Brain microvascular endothelial cell (primary cell): ENCODE results near the gene TNFRSF8.

Source experiments
- DNase-seq: peaks from one replicate; pipeline ENCODE4 v3.0.0-alpha.2; 2020
- H3K27ac ChIP-seq: fragments of 250-450 bp; sonication (Bioruptor Pico); 2 replicates; pipeline ENCODE4 v1.5.1; 2020; ENCODE audit warnings: mild to moderate bottlenecking, moderate library complexity
- H3K27me3 ChIP-seq: fragments of 250-450 bp; sonication (Bioruptor Pico); replicated peaks from 2 replicates; pipeline ENCODE4 v1.5.1; 2020; ENCODE audit warnings: mild to moderate bottlenecking
- H3K36me3 ChIP-seq: fragments of 250-450 bp; sonication (Bioruptor Pico); replicated peaks from 2 replicates; pipeline ENCODE4 v1.5.1; 2020; ENCODE audit warnings: mild to moderate bottlenecking
- H3K4me3 ChIP-seq: 2 replicates; pipeline ENCODE4 v1.5.1; 2011; ENCODE audit warnings: low read depth, mild to moderate bottlenecking, control low read depth, low read length, moderate library complexity
- in situ Hi-C: cut with HindIII; loops from 2 replicates; pipeline ENCODE4 v1.10.0; 2017; ENCODE audit warnings: low sequenced_read_pairs, low pct_ligation_motif_present
- TF ChIP-seq, protein P1 (sequence below): IDR thresholded peaks from 2 replicates; pipeline ENCODE4 v1.5.1; 2011; ENCODE audit warnings: low read depth, mild to moderate bottlenecking, moderate library complexity, low read length, control low read depth, inconsistent platforms; ENCODE audit errors: missing control alignments

The TNFRSF8 gene

DNA sequence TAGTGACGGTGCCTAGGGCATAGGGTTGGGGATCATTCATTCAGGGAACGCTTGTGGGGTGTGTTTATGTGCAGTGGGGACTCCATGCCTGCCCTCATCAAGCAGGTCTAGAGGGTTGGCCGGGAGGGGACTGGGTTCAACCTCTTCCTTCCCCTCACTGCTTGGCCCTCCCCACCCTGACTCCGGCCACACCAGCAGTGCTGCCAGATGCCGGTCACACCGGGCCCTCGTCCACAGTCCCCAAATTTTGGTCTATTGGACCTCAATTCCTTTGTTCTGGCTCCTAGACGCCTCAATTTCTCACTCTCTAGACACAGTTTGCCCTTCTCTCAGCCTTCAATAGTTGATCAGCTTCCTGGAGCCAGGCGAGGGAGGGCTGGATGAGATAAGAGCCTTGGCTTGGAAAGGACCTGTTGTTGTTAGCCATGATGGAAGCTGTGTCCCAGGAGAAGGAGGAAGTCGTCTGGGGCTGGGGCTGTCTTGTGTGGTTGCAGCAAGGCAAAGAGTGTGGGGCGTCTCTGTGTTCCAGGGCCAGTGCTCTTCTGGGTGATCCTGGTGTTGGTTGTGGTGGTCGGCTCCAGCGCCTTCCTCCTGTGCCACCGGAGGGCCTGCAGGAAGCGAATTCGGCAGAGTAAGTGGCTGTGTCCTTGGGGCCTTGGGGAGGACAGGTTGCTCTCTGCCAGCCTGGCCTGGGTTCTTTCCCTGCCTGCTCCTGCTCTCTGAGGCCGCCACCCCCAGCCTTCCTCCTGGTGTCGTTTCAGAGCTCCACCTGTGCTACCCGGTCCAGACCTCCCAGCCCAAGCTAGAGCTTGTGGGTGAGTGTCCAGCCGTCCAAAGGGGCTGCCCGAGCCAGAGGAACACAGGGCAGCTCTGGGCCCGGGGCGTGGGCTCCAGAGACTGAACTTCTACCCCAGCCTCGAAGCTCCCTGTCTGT, 62.6 kb downstream of the TNFRSF8 start:
- H3K27ac ChIP-seq = no peak overlapping the region
- no peaks in the 10 kb centered on the region for H3K36me3 ChIP-seq
- TF ChIP-seq, protein P1, sequence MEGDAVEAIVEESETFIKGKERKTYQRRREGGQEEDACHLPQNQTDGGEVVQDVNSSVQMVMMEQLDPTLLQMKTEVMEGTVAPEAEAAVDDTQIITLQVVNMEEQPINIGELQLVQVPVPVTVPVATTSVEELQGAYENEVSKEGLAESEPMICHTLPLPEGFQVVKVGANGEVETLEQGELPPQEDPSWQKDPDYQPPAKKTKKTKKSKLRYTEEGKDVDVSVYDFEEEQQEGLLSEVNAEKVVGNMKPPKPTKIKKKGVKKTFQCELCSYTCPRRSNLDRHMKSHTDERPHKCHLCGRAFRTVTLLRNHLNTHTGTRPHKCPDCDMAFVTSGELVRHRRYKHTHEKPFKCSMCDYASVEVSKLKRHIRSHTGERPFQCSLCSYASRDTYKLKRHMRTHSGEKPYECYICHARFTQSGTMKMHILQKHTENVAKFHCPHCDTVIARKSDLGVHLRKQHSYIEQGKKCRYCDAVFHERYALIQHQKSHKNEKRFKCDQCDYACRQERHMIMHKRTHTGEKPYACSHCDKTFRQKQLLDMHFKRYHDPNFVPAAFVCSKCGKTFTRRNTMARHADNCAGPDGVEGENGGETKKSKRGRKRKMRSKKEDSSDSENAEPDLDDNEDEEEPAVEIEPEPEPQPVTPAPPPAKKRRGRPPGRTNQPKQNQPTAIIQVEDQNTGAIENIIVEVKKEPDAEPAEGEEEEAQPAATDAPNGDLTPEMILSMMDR = no peak
- no peak overlapping the region for H3K4me3 ChIP-seq
- peaks cover 6% of the 10 kb centered on the region for H3K27me3 ChIP-seq
- DNase-seq = no peak
- in situ Hi-C loops = no loop called here

DNA sequence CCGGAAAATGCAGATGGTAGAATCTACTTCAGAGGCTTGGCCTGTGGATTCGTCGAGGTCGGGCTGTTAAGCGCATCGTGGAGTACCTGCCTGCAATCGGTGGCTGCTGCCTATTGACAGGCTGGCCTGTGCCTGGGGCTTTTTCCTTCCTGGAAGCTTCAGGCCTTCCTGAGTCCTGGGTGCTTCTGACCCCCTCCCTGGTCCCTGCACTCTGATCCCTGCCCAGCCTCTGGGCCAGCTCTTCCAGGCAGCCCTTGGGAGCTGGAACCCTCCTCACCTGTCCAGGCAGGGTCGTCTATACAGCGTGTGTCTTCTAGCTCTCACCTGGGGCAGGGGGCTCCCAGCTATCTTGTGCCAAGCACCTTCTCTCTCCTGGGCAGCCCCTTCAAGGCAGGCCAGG, 63.7 kb downstream of the TNFRSF8 start:
- no peak overlapping the region for H3K27ac ChIP-seq
- H3K4me3 ChIP-seq = no peak overlapping the region
- TF ChIP-seq, protein P1 = no peak
- no peaks in the 10 kb centered on the region for H3K36me3 ChIP-seq
- H3K27me3 ChIP-seq = peaks cover 3% of the 10 kb centered on the region
- in situ Hi-C loops = no loop called here
- DNase-seq = no peak

DNA sequence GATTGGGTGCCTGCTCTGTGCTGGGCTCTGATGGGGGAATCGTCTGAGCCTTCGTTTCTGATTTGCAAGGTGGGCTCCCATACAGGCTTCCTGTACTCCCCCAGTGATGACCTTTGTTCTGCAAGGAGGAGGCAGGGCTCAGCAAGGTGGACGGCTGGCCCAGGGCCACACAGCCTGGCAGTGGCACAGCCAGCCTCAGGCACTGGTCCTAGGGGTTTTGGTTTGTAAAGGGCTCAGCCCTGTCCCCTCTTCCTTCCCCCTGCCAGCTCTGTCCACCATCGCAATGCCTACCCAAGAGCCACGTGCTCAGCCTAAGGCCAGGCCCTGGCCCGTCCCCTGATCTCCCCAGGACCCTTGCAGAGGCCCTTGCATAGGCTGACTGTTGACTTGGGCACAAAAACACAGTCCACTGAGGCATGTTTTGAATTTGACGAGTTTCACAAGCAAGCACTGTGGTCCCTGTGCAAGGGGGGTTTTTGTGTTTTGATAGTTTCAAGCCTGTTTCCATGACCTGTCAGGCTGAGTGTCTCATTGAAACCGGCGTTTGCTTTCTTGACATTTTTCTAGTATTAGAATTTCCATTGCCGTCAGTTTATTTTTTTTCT, 64.2 kb downstream of the TNFRSF8 start:
- Histone ChIP-seq H3K27me3 (peaks cover 3% of the 10 kb centered on the region), H3K36me3 (no peaks in the 10 kb centered on the region), H3K4me3 (no peak overlapping the region), H3K27ac (no peak overlapping the region)
- no peak for DNase-seq
- in situ Hi-C loops = no loop called here
- TF ChIP-seq, protein P1 = no peak

DNA sequence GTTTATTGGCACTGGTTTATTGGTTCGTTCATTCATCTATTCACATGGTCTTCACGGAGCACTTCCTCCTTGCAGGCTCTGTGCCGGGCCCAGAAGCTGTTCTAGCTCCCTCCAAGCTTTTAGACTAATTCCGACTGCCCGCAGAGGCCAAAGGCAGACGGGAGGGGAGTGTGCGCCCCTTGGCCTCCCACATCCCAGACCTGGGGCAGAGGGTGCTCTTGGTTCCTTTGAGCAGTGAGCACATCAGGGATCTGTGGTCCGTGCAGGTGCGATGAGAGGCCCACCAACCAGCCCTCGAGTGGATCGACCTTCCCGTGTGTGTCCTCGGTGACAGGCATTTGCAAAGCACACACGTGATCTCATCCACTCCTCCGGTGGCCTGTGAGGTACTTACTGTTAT, 65.0 kb downstream of the TNFRSF8 start:
- H3K4me3 ChIP-seq = no peak overlapping the region
- no peak for DNase-seq
- no peaks in the 10 kb centered on the region for H3K36me3 ChIP-seq
- in situ Hi-C loops = no loop called here
- TF ChIP-seq, protein P1 = no peak
- H3K27me3 ChIP-seq = no peaks in the 10 kb centered on the region
- H3K27ac ChIP-seq = no peak overlapping the region

DNA sequence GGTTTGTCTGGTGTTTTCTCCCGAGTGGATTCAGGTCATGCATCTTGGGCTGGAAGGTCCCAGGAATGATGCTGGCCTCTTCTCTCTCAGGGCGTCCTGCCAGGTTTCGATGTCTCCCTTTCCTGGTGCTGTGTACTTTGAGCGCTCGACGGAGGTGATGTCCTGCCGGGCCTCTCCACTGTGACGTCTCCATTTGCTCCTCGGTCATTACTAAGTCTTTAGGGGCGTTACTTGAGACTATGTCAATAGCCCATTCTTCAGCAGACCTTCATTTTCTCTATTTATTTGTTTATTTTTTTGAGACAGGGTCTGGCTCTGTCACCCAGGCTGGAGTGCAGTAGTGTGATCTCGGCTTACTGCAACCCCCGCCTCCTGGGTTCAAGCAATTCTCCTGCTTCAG, 66.5 kb downstream of the TNFRSF8 start:
- Histone ChIP-seq H3K27ac (no peak overlapping the region), H3K4me3 (no peak overlapping the region), H3K36me3 (no peaks in the 10 kb centered on the region), H3K27me3 (no peaks in the 10 kb centered on the region)
- in situ Hi-C loops = no loop called here
- TF ChIP-seq, protein P1 = no peak
- DNase-seq = no peak
